Suppressor macrophage treated with lipopolysaccharide for 1 hour (primary cell): ENCODE data around the gene ITPRIPL2.

Experiments used
- DNase-seq, 3 donors: peaks; one replicate each; pipeline ENCODE4 v3.0.0-alpha.2; 2020 to 2022

ITPRIPL2 gene

GRCh38 chr16:19145010-19145409 is 31.2 kb downstream of the ITPRIPL2 start:
- DNase-seq, result no peak

GRCh38 chr16:19147126-19147525 is 33.4 kb downstream of the ITPRIPL2 start:
- DNase-seq, result no peak

- DNase-seq, result no peak
Observed at GRCh38 chr16:19147627-19148026, 33.9 kb downstream of the ITPRIPL2 start.

DNA sequence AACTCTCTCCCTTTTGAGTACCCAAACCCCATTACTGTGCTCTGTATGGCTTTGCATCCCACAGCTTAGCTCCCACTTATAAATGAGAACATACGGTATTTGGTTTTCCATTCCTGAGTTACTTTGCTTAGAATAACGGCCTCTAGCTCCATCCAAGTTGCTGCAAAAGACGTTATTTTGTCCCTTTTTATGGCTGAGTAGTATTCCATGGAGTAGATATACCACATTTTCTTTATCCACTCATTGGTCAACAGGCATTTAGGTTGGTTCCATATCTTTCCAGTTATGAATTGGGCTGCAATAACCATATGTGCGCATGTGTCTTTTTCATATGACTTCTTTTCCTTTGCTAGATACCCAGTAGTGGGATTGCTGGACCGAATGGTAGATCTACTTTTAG is 34.4 kb downstream of the ITPRIPL2 start:
- no peak for DNase-seq

DNA sequence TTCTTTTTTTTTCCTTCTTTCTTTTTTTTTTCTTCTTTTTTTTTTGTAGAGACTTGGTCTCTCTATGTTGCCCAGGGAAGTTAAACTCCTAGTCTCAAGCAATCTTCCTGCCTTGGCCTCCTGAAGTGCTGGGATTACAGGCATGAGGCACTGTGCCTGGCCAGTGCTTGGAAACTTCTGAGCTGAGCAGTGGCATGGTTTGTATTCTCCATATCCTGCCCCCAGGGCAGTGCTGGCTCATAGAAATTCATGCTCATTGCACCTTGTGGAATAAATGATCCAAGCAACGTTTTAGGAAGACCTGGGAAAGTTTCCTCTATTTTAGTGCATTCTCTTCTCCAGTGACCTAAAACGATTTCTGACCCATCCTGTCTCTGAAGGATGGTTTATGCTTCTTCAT is 37.5 kb downstream of the ITPRIPL2 start:
- DNase-seq, result no peak

DNA sequence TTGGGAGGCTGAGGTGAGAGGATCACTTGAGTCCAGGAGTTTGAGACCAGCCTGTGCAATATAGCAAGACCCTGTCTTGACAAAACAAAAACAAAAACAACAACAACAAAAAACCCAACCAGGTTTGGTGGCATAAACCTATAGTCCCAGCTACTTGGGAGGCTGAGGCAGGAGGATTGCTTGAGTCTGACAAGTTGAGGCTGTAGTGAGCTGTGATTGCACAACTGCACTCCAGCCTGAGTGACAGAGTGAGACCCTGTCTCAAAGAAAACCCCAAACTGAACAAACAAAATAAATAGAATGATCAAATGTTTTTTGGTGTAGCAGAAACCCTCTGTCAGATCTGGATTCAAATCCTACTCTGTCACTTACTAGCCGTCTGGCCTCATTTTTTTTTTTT is 38.3 kb downstream of the ITPRIPL2 start:
- DNase-seq, result no peak

DNA sequence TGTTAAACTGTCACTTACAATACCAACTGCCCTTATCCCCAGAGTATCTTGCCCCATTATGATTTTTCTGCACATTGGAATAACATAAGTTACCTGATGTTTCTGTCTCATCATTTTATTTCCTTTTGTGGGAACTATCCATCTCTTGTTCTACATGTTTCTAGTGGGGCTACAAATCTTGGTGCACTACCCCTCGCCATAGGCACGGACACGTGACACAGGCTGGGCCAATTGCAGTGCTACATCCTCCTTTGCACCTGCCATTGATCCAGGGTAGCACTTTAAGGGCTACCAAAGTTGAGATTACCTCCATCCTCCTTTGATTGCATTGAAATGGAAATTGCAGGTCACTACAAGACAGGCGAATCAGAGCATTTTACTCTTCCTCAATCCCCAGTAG is 40.1 kb downstream of the ITPRIPL2 start:
- DNase-seq, result peak in 1 of 3 donors; percentile 17

- DNase-seq, result no peak
Observed at GRCh38 chr16:19162085-19162484, 48.3 kb downstream of the ITPRIPL2 start.

GRCh38 chr16:19163215-19163614 is 49.5 kb downstream of the ITPRIPL2 start:
- no peak for DNase-seq

DNA sequence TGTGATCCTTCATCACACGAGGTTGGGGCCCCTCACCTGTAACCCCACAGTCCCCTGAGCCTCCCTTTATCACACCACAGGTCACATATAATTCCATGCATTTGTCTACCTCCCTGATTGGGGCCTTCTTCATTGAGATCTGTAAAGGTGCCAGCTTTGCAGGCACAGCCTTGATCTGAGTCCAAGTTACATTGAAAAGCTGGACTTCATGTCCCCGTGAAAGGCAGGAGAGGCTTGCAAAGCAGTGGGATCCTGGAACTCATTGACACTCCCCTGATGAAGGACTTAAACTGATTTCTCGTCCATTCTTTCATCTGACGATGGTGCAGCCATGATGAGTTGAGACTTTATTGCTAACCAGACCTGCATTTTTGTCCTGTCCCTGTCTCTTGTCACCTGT is 50.5 kb downstream of the ITPRIPL2 start:
- no peak for DNase-seq

DNA sequence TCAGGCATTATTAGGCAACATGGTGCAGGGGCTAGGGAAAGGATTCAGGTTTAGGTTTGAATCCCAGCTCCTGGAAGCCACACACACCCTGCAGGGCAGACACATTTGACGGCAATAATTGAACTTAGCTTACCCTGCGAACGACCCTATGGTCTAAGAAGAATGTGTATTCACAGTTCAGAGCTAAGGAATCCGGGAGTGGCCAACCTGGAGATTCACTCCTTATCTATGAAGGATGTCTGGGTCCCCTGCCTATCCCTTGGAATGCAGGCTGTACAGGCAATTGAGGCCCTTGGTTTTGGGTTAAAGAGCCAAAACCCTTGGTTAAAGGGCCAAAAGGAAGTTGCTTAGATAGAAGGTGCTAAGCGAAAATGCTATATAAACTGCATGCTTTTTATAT is 51.3 kb downstream of the ITPRIPL2 start:
- no peak for DNase-seq

- DNase-seq, result no peak
Observed at GRCh38 chr16:19166500-19166899, 52.7 kb downstream of the ITPRIPL2 start.

DNA sequence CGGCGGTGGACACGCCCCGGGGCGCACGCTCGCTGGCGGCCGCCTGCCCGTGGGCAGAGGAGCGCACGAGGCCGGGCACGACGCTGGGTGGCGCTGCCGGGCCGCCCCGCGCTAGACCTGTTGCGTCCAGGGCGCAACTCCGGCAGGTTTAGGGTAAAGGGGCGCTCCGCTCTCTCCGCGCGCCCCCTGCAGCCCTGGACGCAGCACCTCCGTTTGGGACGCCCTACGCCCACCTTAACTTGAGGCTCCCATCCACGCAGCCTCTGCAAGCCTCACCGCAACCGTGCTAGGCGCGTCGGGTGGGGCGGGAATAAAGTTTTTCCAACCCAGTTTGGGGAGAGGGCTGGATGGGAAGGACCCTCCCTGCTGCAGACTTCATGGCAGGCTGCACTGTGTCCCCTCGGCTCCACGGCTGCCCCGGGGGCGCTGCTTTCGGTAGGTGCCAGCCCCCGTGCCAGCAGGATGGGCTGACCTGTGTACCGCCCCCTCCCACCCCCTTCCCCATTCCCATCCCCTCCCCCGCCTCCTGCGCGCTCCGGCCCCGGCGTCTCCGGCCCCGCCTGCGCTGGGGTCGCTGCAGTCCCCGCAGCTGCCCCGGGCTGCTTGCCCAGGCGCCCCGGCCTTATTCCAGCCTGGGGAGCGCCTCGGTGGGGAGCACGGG is 54.1 kb downstream of the ITPRIPL2 start, which contains the start of gene SYT17:
Gene SYT17, plus strand, starts transcription at position 531 of the 661 bp plus-strand sequence. CDS start 407 bp downstream, outside the sequence.
- DNase-seq, result peak; percentile 85 to 96 (median 92)

DNA sequence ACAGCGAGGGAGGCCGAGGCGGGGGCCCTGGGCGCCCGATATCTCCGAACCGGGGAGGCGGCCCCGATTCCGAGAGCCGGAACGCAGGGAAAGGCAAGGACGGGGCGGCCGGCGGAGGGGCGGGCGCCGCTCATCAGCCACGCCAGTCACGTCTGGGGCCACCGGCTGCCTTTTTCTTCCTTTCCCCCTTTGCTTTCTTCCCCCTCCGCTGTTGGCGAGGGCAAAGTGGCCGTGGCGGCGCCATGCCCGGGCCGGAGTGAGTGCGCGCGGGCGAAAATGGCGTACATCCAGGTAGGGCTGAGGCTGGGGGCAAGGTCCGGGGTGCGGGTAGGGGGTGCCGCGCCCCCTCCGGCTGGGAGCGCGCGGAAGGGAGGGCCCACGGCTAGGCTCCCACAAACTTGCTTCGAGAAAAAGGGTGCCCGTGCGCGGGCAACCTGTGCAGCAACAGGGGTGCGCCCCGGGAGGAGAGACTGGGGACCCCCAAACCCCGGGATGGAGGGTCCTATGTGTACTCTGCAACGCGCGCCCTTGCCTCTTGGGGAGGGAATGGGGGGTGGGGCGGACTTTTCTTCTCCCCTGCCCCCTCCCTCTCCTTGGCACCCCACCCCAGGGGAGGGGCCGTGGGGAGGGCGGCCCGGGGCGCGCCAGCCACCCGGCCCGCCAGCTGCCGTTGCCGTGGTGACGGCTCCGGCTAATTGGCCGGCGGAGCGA is 54.8 kb downstream of the ITPRIPL2 start:
- DNase-seq, result peak in 2 of 3 donors; percentile 26 to 56

DNA sequence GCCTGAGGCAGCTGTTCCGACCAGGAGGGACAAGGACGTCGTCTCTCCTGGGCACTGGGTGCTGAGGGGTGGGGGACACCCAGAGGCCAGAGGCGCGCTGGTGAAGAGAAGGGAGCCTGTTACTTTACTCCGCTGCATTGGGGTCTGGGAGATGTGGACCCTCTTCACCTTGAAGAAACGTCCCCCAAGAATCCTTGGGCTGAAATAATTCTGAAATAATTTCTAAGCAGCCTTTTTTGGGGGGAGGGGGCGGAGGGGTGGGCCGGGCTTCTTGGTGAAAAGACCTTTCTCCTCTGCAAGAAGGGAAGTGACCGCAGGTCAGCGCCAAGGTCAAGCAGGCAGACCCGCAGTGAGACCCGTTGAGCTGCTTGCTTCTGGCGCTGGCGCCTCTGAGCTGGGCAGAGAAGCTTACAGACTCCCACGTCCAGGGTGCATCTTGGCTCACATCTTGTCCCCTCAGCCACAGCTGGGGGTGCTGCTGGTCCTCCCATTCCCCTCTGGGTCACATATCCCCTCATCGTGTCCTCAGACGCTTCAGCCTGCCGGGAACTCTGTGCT is 55.4 kb downstream of the ITPRIPL2 start:
- DNase-seq, result peak in 1 of 3 donors; percentile 11

DNA sequence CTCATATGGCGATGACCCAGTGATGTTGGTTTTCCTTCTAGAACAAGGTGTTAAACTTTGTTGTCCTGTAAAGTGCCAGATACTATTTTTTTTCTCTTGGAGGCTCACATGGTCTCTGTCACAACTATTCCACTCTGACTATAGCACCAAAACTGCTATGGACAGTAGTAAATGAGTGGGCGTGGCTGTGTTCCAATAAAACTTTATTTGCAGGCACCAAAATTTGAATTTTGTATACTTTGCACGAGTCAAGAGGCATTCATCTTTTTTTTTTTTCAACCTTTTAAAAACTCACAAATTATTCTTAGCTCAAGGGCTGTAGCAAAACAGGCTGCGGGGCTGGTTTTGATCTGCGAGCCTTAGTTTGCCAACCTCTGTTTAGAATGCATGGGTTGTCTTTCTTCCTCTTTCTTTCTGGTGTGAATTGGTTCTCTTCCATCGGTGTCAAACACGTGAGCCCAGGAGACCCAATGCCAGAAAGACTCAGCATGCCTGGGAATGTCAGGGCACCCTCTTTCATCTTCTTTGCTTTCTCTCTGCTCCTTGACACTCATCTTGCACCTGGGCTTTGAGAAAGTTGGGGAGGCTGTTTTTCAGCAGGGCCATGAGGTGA is 56.4 kb downstream of the ITPRIPL2 start:
- DNase-seq, result no peak
